HEK293 (cell line): ENCODE measurements around the gene MIA3.

Experiments used
- BCL11A ChIP-seq: fragments of 450-650 bp; formaldehyde crosslinking; IDR thresholded peaks from 2 replicates; pipeline ENCODE4 v1.5.1; 2016; ENCODE audit warnings: low read depth, missing biosample characterization, missing genetic modification characterization
- HOXA7 ChIP-seq: sonication (generic); formaldehyde crosslinking; IDR thresholded peaks from 2 replicates; pipeline ENCODE4 v1.8.1; 2022; ENCODE audit warnings: missing genetic modification reagents, borderline replicate concordance
- KLF1 ChIP-seq: fragments of 450-650 bp; formaldehyde crosslinking; IDR thresholded peaks from 2 replicates; pipeline ENCODE4 v1.5.1; 2016; ENCODE audit warnings: missing biosample characterization, missing genetic modification characterization
- KLF7 ChIP-seq: fragments of 450-650 bp; formaldehyde crosslinking; IDR thresholded peaks from 2 replicates; pipeline ENCODE4 v1.5.1; 2016; ENCODE audit warnings: missing biosample characterization, missing genetic modification characterization, borderline replicate concordance
- MEIS1 ChIP-seq: sonication (generic); formaldehyde crosslinking; IDR thresholded peaks from 2 replicates; pipeline ENCODE4 v1.8.1; 2022; ENCODE audit warnings: missing genetic modification reagents, mild to moderate bottlenecking, borderline replicate concordance
- PATZ1 ChIP-seq: fragments of 450-650 bp; formaldehyde crosslinking; IDR thresholded peaks from 2 replicates; pipeline ENCODE4 v1.5.1; 2016; ENCODE audit warnings: missing biosample characterization, missing genetic modification characterization
- SALL2 ChIP-seq: fragments of 450-650 bp; formaldehyde crosslinking; IDR thresholded peaks from 2 replicates; pipeline ENCODE4 v1.5.0; 2017; ENCODE audit warnings: missing biosample characterization, mild to moderate bottlenecking, missing genetic modification characterization, borderline replicate concordance
- SP3 ChIP-seq: fragments of 450-650 bp; formaldehyde crosslinking; IDR thresholded peaks from 2 replicates; pipeline ENCODE4 v1.5.1; 2016; ENCODE audit warnings: missing biosample characterization, missing genetic modification characterization
- TRIM28 ChIP-seq: IDR thresholded peaks from 2 replicates; pipeline ENCODE4 v1.6.1; 2011; ENCODE audit warnings: low read length, control low read depth, borderline replicate concordance
- YY1 ChIP-seq: fragments of 450-650 bp; formaldehyde crosslinking; IDR thresholded peaks from 2 replicates; pipeline ENCODE4 v1.5.1; 2018; ENCODE audit warnings: missing biosample characterization, missing genetic modification characterization
- YY2 ChIP-seq: fragments of 450-650 bp; formaldehyde crosslinking; IDR thresholded peaks from 2 replicates; pipeline ENCODE4 v1.5.1; 2016; ENCODE audit warnings: missing biosample characterization, missing genetic modification characterization
- ZBTB21 ChIP-seq: fragments of 450-650 bp; formaldehyde crosslinking; IDR thresholded peaks from 2 replicates; pipeline ENCODE4 v1.5.1; 2017; ENCODE audit warnings: missing biosample characterization, missing genetic modification characterization
- ZBTB7A ChIP-seq: fragments of 450-650 bp; formaldehyde crosslinking; IDR thresholded peaks from 2 replicates; pipeline ENCODE4 v1.5.1; 2016; ENCODE audit warnings: low read depth, missing biosample characterization, missing genetic modification characterization
- ZBTB8A ChIP-seq: fragments of 450-650 bp; formaldehyde crosslinking; IDR thresholded peaks from 2 replicates; pipeline ENCODE4 v1.5.1; 2016; ENCODE audit warnings: missing biosample characterization, missing genetic modification characterization
- ZEB2 ChIP-seq: fragments of 450-650 bp; formaldehyde crosslinking; IDR thresholded peaks from 2 replicates; pipeline ENCODE4 v1.5.1; 2016; ENCODE audit warnings: missing biosample characterization, missing genetic modification characterization
- ZFP3 ChIP-seq: fragments of 450-650 bp; formaldehyde crosslinking; IDR thresholded peaks from 2 replicates; pipeline ENCODE4 v1.5.1; 2016; ENCODE audit warnings: low read depth, missing biosample characterization, missing genetic modification characterization
- ZNF138 ChIP-seq: fragments of 450-650 bp; formaldehyde crosslinking; IDR thresholded peaks from 2 replicates; pipeline ENCODE4 v1.5.1; 2016; ENCODE audit warnings: missing biosample characterization, missing genetic modification characterization, borderline replicate concordance
- ZNF140 ChIP-seq: fragments of 450-650 bp; formaldehyde crosslinking; IDR thresholded peaks from 2 replicates; pipeline ENCODE4 v1.5.1; 2016; ENCODE audit warnings: missing biosample characterization, missing genetic modification characterization
- ZNF155 ChIP-seq: fragments of 450-650 bp; formaldehyde crosslinking; IDR thresholded peaks from 2 replicates; pipeline ENCODE4 v1.5.1; 2016; ENCODE audit warnings: missing biosample characterization, missing genetic modification characterization
- ZNF157 ChIP-seq: fragments of 450-650 bp; formaldehyde crosslinking; IDR thresholded peaks from 2 replicates; pipeline ENCODE4 v1.5.1; 2016; ENCODE audit warnings: missing biosample characterization, missing genetic modification characterization
- ZNF169 ChIP-seq: fragments of 450-650 bp; formaldehyde crosslinking; IDR thresholded peaks from 2 replicates; pipeline ENCODE4 v1.5.1; 2016; ENCODE audit warnings: missing biosample characterization, missing genetic modification characterization
- ZNF341 ChIP-seq: fragments of 450-650 bp; formaldehyde crosslinking; IDR thresholded peaks from 2 replicates; pipeline ENCODE4; 2016; ENCODE audit warnings: low read depth, missing biosample characterization, missing genetic modification characterization
- ZNF354C ChIP-seq: fragments of 450-650 bp; formaldehyde crosslinking; IDR thresholded peaks from 2 replicates; pipeline ENCODE4 v1.5.1; 2016; ENCODE audit warnings: missing biosample characterization, missing genetic modification characterization, low read depth, borderline replicate concordance
- ZNF404 ChIP-seq: fragments of 450-650 bp; formaldehyde crosslinking; IDR thresholded peaks from 2 replicates; pipeline ENCODE4 v1.5.1; 2017; ENCODE audit warnings: missing biosample characterization, missing genetic modification characterization
- ZNF416 ChIP-seq: fragments of 450-650 bp; formaldehyde crosslinking; IDR thresholded peaks from 2 replicates; pipeline ENCODE4 v1.5.1; 2016; ENCODE audit warnings: missing biosample characterization, missing genetic modification characterization
- ZNF449 ChIP-seq: fragments of 450-650 bp; formaldehyde crosslinking; IDR thresholded peaks from 2 replicates; pipeline ENCODE4 v1.5.1; 2017; ENCODE audit warnings: missing biosample characterization, mild to moderate bottlenecking, missing genetic modification characterization, moderate library complexity
- ZNF473 ChIP-seq: fragments of 450-650 bp; formaldehyde crosslinking; IDR thresholded peaks from 2 replicates; pipeline ENCODE4 v1.5.1; 2017; ENCODE audit warnings: missing biosample characterization, missing genetic modification characterization
- ZNF48 ChIP-seq: fragments of 450-650 bp; formaldehyde crosslinking; IDR thresholded peaks from 2 replicates; pipeline ENCODE4 v1.5.1; 2016; ENCODE audit warnings: missing biosample characterization, missing genetic modification characterization
- ZNF510 ChIP-seq: fragments of 450-650 bp; formaldehyde crosslinking; IDR thresholded peaks from 2 replicates; pipeline ENCODE4 v1.5.1; 2018; ENCODE audit warnings: mild to moderate bottlenecking, missing genetic modification characterization, missing biosample characterization; ENCODE audit not compliant: insufficient replicate concordance
- ZNF521 ChIP-seq: fragments of 450-650 bp; formaldehyde crosslinking; IDR thresholded peaks from 2 replicates; pipeline ENCODE4 v1.5.1; 2017; ENCODE audit warnings: missing biosample characterization, mild to moderate bottlenecking, missing genetic modification characterization
- ZNF544 ChIP-seq: fragments of 450-650 bp; formaldehyde crosslinking; IDR thresholded peaks from 2 replicates; pipeline ENCODE4 v1.5.0; 2017; ENCODE audit warnings: missing biosample characterization, missing genetic modification characterization
- ZNF558 ChIP-seq: fragments of 450-650 bp; formaldehyde crosslinking; IDR thresholded peaks from 2 replicates; pipeline ENCODE4 v1.5.1; 2016; ENCODE audit warnings: missing biosample characterization, missing genetic modification characterization
- ZNF580 ChIP-seq: fragments of 450-650 bp; formaldehyde crosslinking; IDR thresholded peaks from 2 replicates; pipeline ENCODE4 v1.5.1; 2016; ENCODE audit warnings: missing biosample characterization, missing genetic modification characterization
- ZNF639 ChIP-seq: fragments of 450-650 bp; formaldehyde crosslinking; IDR thresholded peaks from 2 replicates; pipeline ENCODE4 v1.5.1; 2016; ENCODE audit warnings: missing biosample characterization, missing genetic modification characterization
- ZNF776 ChIP-seq: fragments of 450-650 bp; formaldehyde crosslinking; IDR thresholded peaks from 2 replicates; pipeline ENCODE4 v1.5.0; 2017; ENCODE audit warnings: missing biosample characterization, missing genetic modification characterization, borderline replicate concordance
- ZNF777 ChIP-seq: fragments of 450-650 bp; formaldehyde crosslinking; IDR thresholded peaks from 2 replicates; pipeline ENCODE4 v1.5.1; 2017; ENCODE audit warnings: missing biosample characterization, missing genetic modification characterization, borderline replicate concordance
- ZSCAN16 ChIP-seq: fragments of 450-650 bp; formaldehyde crosslinking; IDR thresholded peaks from 2 replicates; pipeline ENCODE4 v1.5.1; 2016; ENCODE audit warnings: missing biosample characterization, missing genetic modification characterization

The MIA3 gene

GRCh38 chr1:222712253-222713090 is 94.6 kb downstream of the MIA3 start, which contains the start of the genes AIDA and BROX (continued):
- no peak for TF ChIP-seq ZNF777 (tag by site-specific recombination)
- TF ChIP-seq ZSCAN16 (tag by site-specific recombination), result no peak
- TF ChIP-seq SALL2 (tag by site-specific recombination), result no peak
- TF ChIP-seq ZFP3 (tag by site-specific recombination), result no peak
- TF ChIP-seq BCL11A (tag by site-specific recombination), result no peak
- TF ChIP-seq ZNF341 (tag by site-specific recombination), result peak; percentile 73
- no peak; the same call in 1 of the 2 replicates for TF ChIP-seq TRIM28
- no peak for TF ChIP-seq ZNF157 (tag by site-specific recombination)
- TF ChIP-seq ZEB2 (tag by site-specific recombination), result peak; percentile 50; the same call in 1 of the 2 replicates
- peak; percentile 85 for TF ChIP-seq ZBTB7A (tag by site-specific recombination)
- no peak for TF ChIP-seq MEIS1 (CRISPR knock-in tag)
- TF ChIP-seq ZNF558 (tag by site-specific recombination), result 0 out of 2 replicates have a peak, but pooled peaks have one; percentile 37
- TF ChIP-seq ZBTB21 (tag by site-specific recombination), result peak; percentile 74; the same call in 1 of the 2 replicates
- no peak for TF ChIP-seq ZNF473 (tag by site-specific recombination)
- TF ChIP-seq ZNF169 (tag by site-specific recombination), result no peak
- no peak for TF ChIP-seq ZNF449 (tag by site-specific recombination)
- TF ChIP-seq ZNF510 (tag by site-specific recombination), result no peak
- peak; percentile 99 for TF ChIP-seq SP3 (tag by site-specific recombination)
- TF ChIP-seq ZBTB8A (tag by site-specific recombination), result peak; percentile 22; the same call in 1 of the 2 replicates
- no peak for TF ChIP-seq ZNF544 (tag by site-specific recombination)
- peak; percentile 82; the same call in 1 of the 2 replicates for TF ChIP-seq ZNF138 (tag by site-specific recombination)
- no peak for TF ChIP-seq ZNF404
- no peak for TF ChIP-seq ZNF354C
- peak; percentile 94 for TF ChIP-seq ZNF639 (tag by site-specific recombination)
- TF ChIP-seq HOXA7 (CRISPR knock-in tag), result no peak
- no peak for TF ChIP-seq ZNF776 (tag by site-specific recombination)
- TF ChIP-seq ZNF140 (tag by site-specific recombination), result no peak; the same call in 1 of the 2 replicates
- TF ChIP-seq ZNF416 (tag by site-specific recombination), result no peak
- TF ChIP-seq YY2 (tag by site-specific recombination), result peak; percentile 98
- TF ChIP-seq PATZ1 (tag by site-specific recombination), result peak; percentile 48; the same call in 1 of the 2 replicates
- TF ChIP-seq ZNF155, result no peak
- TF ChIP-seq KLF1 (tag by site-specific recombination), result peak; percentile 46; the same call in 1 of the 2 replicates
- TF ChIP-seq ZNF521 (tag by site-specific recombination), result no peak
- peak; percentile 93 for TF ChIP-seq ZNF580 (tag by site-specific recombination)
- TF ChIP-seq ZNF48, result no peak
- peak; percentile 100 for TF ChIP-seq YY1 (tag by site-specific recombination)
- peak; percentile 80; the same call in 1 of the 2 replicates for TF ChIP-seq KLF7
